Left colon (tissue), 2 donors: ENCODE data around the gene DAZL. TPM values are rescaled to one million over a fixed set of nuclear protein-coding genes. Genes with fewer than 3 reads are reported as not detected.
"Not testable (repeated sequence)": the region's sequence is repeated elsewhere in the genome, so short reads cannot be mapped to it uniquely, and the experiment has no call there.

Source experiments
- ATAC-seq: fragments of 200-7000 bp; cut with Tn5 transposase; one replicate; pipeline ENCODE4 v1.9.1; 2020; ENCODE audit warnings: mild to moderate bottlenecking, moderate library complexity
- DNase-seq, 2 donors: peaks; one replicate each; pipeline ENCODE4 v3.0.0-alpha.2; 2020
- intact Hi-C, 2 donors: fragments of 100-400 bp; cut with DNase I in 1 of 2; cut with micrococcal nuclease in 1 of 2; formaldehyde crosslinking; loops; one replicate each; pipeline versions ENCODE4 v1.11.2 to v1.14.0; 2022; cut with DNase I, micrococcal nuclease
- long read RNA-seq: library from polyadenylated mRNA; unstranded; transcript quantifications from one replicate; pipeline ENCODE4 v2.0.0, GENCODE V29; 2021
- total RNA-seq, 2 donors: library from RNA; stranded (reverse); fragmentation: NEBNext Ultra II Directional; extraction: Animal tissue kit (Norgen Biotek cat#: 25700); gene quantifications; one replicate each; pipeline ENCODE4 v1.2.1, GENCODE V29; 2021
- donor health status: DM: no; HTN: no; CAD: no.
- donor health status: DM: yes; HTN: yes; CAD: no.

The DAZL gene
- total RNA-seq = not detected
- long read RNA-seq = 0 reads

GRCh38 chr3:16604887-16605602 lies at the start of gene DAZL:
TSS of gene DAZL (minus strand) at chr3:16605423. CDS start at chr3:16605205, 218 bp downstream.
- ATAC-seq (no peak), DNase-seq (no peak)
- intact Hi-C loops = loop anchor here in 1 of 2 donors (5.0 kb wide), 1 partner anchor 627 kb away; no protein-coding TSS in a partner anchor

GRCh38 chr3:16654976-16655375 lies 49.8 kb upstream of the DAZL start:
- DNase-seq (no peak), ATAC-seq (no peak)
- intact Hi-C loops = no loop called here

- intact Hi-C loops = no loop called here
- ATAC-seq (no peak), DNase-seq (no peak)
Measured at GRCh38 chr3:16653712-16654111, 48.5 kb upstream of the DAZL start.

GRCh38 chr3:16647668-16648067 lies 42.4 kb upstream of the DAZL start:
- intact Hi-C loops = no loop called here
- DNase-seq = no peak
- no peak for ATAC-seq

GRCh38 chr3:16639806-16640205 lies 34.6 kb upstream of the DAZL start:
- intact Hi-C loops = no loop called here

GRCh38 chr3:16633948-16634347 lies 28.7 kb upstream of the DAZL start:
- ATAC-seq (no peak), DNase-seq (no peak)
- intact Hi-C loops = no loop called here

More at GRCh38 chr3:16639806-16640205, 34.6 kb upstream of the DAZL start:
- no peak for DNase-seq
- ATAC-seq = no peak

- intact Hi-C loops = no loop called here
- no peak for DNase-seq
- ATAC-seq = no peak
Measured at GRCh38 chr3:16632395-16632794, 27.2 kb upstream of the DAZL start.

GRCh38 chr3:16618721-16619120 lies 13.5 kb upstream of the DAZL start:
- intact Hi-C loops = no loop called here
- ATAC-seq = no peak
- DNase-seq = no peak

GRCh38 chr3:16617155-16617554 lies 11.9 kb upstream of the DAZL start:
- ATAC-seq, intact Hi-C loops, DNase-seq: not testable (repeated sequence)

- ATAC-seq = no peak
- DNase-seq = no peak
- intact Hi-C loops = no loop called here
Measured at GRCh38 chr3:16616083-16616482, 10.9 kb upstream of the DAZL start.

- ATAC-seq = no peak
- DNase-seq = no peak
- intact Hi-C loops = no loop called here
Measured at GRCh38 chr3:16614033-16615031, 9.1 kb upstream of the DAZL start.

GRCh38 chr3:16609927-16610580 lies 4.8 kb upstream of the DAZL start:
- DNase-seq (no peak), ATAC-seq (no peak)
- intact Hi-C loops = no loop called here

GRCh38 chr3:16608816-16609215 lies 3.6 kb upstream of the DAZL start:
- ATAC-seq (no peak), DNase-seq (no peak)
- intact Hi-C loops = no loop called here

GRCh38 chr3:16607718-16608117 lies 2.5 kb upstream of the DAZL start:
- DNase-seq (no peak), ATAC-seq (no peak)
- intact Hi-C loops = no loop called here

GRCh38 chr3:16606398-16606797 lies 1.2 kb upstream of the DAZL start:
- intact Hi-C loops = no loop called here
- ATAC-seq (no peak), DNase-seq (no peak)

- ATAC-seq = no peak
- intact Hi-C loops = no loop called here
- DNase-seq = no peak
Measured at GRCh38 chr3:16605966-16606365, 743 bp upstream of the DAZL start.

- ATAC-seq = no peak
- DNase-seq = no peak
- intact Hi-C loops = loop anchor here in 1 of 2 donors (5.0 kb wide), 1 partner anchor 628 kb away; no protein-coding TSS in a partner anchor
Measured at GRCh38 chr3:16604433-16604832, 790 bp downstream of the DAZL start.

- DNase-seq (no peak), ATAC-seq (no peak)
- intact Hi-C loops = loop anchor here in 1 of 2 donors (5.0 kb wide), 1 partner anchor 631 kb away; no protein-coding TSS in a partner anchor
Measured at GRCh38 chr3:16601537-16602005, 3.7 kb downstream of the DAZL start.
